NK-92 (cell line): ENCODE measurements around the gene ANKRD62.

Source experiments
- DNase-seq: peaks from one replicate; lab custom pipeline; 2025; ENCODE audit not compliant: unreplicated experiment; lab: John Stamatoyannopoulos, UW

Gene ANKRD62

GRCh38 chr18:12165038-12165768, 71.6 kb downstream of the ANKRD62 start:
- DNase-seq, result no peak
